Calu3 (cell line): ENCODE measurements around the gene UBE2S. TPM values are rescaled to one million over a fixed set of nuclear protein-coding genes. Genes with fewer than 3 reads are reported as not detected.

Experiments used
- BruUV-seq: library from RNA; stranded (reverse); fragments of 400-500 nt; replicated peaks from 2 replicates; lab custom pipeline; 2021; lab: Mats Ljungman, UMichigan
- CTCF ChIA-PET: fragments of 300-600 bp; sonication (Branson Sonifier 250); formaldehyde crosslinking; loops from one replicate; lab custom pipeline; 2022; ENCODE audit warnings: antibody characterized with exemption; lab: Charles Lee
- DNase-seq: peaks from one replicate; pipeline ENCODE4 v3.0.0; 2022
- H3K27ac Mint-ChIP-seq: one replicate; pipeline ENCODE4 v1.8.0; 2022; ENCODE audit warnings: mixed read lengths; ENCODE audit not compliant: unreplicated experiment
- H3K27me3 Mint-ChIP-seq: one replicate; pipeline ENCODE4 v1.8.0; 2022; ENCODE audit warnings: mixed read lengths; ENCODE audit not compliant: unreplicated experiment
- H3K36me3 Mint-ChIP-seq: one replicate; pipeline ENCODE4 v1.8.0; 2022; ENCODE audit warnings: mild to moderate bottlenecking, moderate library complexity, mixed read lengths; ENCODE audit not compliant: insufficient read depth, unreplicated experiment
- H3K4me1 Mint-ChIP-seq: one replicate; pipeline ENCODE4 v1.8.0; 2022; ENCODE audit warnings: mild to moderate bottlenecking, low read depth, mixed read lengths; ENCODE audit not compliant: unreplicated experiment
- H3K4me3 Mint-ChIP-seq: one replicate; pipeline ENCODE4 v1.8.0; 2022; ENCODE audit warnings: mild to moderate bottlenecking, low read depth, moderate library complexity, mixed read lengths; ENCODE audit not compliant: unreplicated experiment
- H3K9me3 Mint-ChIP-seq: one replicate; pipeline ENCODE4 v1.8.0; 2022; ENCODE audit warnings: low read depth, mixed read lengths; ENCODE audit not compliant: unreplicated experiment
- intact Hi-C: fragments of 100-400 bp; cut with micrococcal nuclease; formaldehyde crosslinking; loops from one replicate; pipeline ENCODE4 v1.10.0; 2022; ENCODE audit not compliant: unreplicated experiment
- total RNA-seq: library from RNA; stranded (reverse); gene quantifications from 2 replicates; pipeline ENCODE4 v1.2.3, GENCODE V29; 2022
- TF ChIP-seq, protein P1 (sequence below): fragments of 200-600 bp; IDR thresholded peaks from one replicate; pipeline ENCODE4 v1.8.0; 2022; ENCODE audit warnings: antibody characterized with exemption; ENCODE audit not compliant: unreplicated experiment

UBE2S gene
- total RNA-seq, 1 experiment from 2014 or later: 287 TPM

DNA sequence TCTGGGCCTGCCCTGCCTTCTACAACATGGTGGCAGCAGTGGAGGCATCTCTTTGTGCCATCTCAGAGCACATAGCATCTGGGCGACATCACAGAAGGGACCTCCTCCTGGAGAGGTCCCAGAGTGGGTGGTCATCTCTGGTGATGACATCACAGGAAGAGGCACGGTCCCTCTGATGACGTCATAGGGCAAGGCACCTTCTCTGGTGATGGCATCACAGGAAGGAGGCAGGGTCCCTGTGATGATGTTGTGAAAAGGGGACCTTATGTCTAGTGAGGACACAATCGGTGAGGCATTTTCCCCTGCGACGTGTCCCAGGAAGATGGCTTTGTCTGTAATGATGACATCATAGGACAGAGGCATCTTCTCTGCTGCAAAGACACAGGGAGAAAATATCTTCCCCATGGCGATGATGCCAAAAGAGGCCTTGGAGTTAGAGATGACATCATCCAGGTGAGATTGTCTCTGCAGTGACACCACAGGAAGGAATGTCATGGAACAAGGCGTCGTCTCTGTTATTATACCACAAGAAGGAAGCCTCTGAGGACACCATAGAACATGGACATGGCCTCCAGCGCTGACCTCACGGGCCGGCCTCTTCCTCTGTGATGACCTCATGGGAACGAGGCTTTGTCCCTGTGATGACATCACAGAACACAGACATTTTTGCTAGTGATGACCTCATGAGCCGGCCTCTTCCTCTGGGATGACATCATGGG lies 24.8 kb upstream of the UBE2S start:
- Mint-ChIP-seq H3K36me3 (no peaks in the 10 kb centered on the region), H3K4me1 (no peaks in the 10 kb centered on the region), H3K27ac (no peak overlapping the region), H3K27me3 (peaks cover 35% of the 10 kb centered on the region), H3K9me3 (no peaks in the 10 kb centered on the region), H3K4me3 (no peak overlapping the region)
- CTCF ChIA-PET: no interaction called here
- TF ChIP-seq, protein P1, sequence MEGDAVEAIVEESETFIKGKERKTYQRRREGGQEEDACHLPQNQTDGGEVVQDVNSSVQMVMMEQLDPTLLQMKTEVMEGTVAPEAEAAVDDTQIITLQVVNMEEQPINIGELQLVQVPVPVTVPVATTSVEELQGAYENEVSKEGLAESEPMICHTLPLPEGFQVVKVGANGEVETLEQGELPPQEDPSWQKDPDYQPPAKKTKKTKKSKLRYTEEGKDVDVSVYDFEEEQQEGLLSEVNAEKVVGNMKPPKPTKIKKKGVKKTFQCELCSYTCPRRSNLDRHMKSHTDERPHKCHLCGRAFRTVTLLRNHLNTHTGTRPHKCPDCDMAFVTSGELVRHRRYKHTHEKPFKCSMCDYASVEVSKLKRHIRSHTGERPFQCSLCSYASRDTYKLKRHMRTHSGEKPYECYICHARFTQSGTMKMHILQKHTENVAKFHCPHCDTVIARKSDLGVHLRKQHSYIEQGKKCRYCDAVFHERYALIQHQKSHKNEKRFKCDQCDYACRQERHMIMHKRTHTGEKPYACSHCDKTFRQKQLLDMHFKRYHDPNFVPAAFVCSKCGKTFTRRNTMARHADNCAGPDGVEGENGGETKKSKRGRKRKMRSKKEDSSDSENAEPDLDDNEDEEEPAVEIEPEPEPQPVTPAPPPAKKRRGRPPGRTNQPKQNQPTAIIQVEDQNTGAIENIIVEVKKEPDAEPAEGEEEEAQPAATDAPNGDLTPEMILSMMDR: no peak
- intact Hi-C loops: no loop called here
- no peak for DNase-seq
- no TSS peak for BruUV-seq

DNA sequence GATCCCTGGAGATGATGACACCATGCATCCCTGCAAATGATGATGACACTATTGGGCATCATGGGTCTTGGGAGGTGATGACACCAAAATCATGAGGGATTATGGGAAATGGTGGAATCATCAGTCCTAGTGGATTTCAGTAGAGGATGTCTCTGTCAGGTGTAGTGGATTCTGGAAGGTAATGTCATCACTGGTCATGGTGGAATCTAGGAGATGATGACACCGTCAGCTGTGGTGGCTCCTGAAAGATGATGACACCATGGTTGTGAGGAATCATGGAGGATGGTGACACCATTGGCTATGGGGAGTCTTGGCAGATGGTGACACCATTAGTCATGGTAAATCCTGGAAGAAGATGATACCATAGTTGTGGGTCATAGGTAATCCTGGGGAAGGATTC lies 23.6 kb upstream of the UBE2S start:
- CTCF ChIA-PET: interaction anchor here (0.5 kb wide), 1 partner anchor 75 kb away, joined by 3 read pairs; no protein-coding TSS in a partner anchor
- BruUV-seq: no TSS peak
- no peaks in the 10 kb centered on the region for H3K9me3 Mint-ChIP-seq

GRCh38 chr19:55426042-55426441 lies 18.5 kb upstream of the UBE2S start:
- no peaks in the 10 kb centered on the region for H3K9me3 Mint-ChIP-seq
- no TSS peak for BruUV-seq
- intact Hi-C loops: no loop called here

More for the DNA sequence above, 23.6 kb upstream of the UBE2S start:
- Mint-ChIP-seq H3K4me3 (no peak overlapping the region), H3K27me3 (peaks cover 42% of the 10 kb centered on the region), H3K36me3 (no peaks in the 10 kb centered on the region), H3K27ac (no peak overlapping the region), H3K4me1 (no peaks in the 10 kb centered on the region)
- TF ChIP-seq, protein P1: no peak
- DNase-seq: no peak
- intact Hi-C loops: no loop called here

GRCh38 chr19:55424518-55424917 lies 16.9 kb upstream of the UBE2S start:
- CTCF ChIA-PET: no interaction called here
- intact Hi-C loops: no loop called here

More at GRCh38 chr19:55426042-55426441, 18.5 kb upstream of the UBE2S start:
- no peak overlapping the region for H3K4me3 Mint-ChIP-seq
- H3K27me3 Mint-ChIP-seq: peaks cover 75% of the 10 kb centered on the region
- no peak overlapping the region for H3K27ac Mint-ChIP-seq
- no peaks in the 10 kb centered on the region for H3K4me1 Mint-ChIP-seq
- TF ChIP-seq, protein P1: no peak
- CTCF ChIA-PET: no interaction called here
- H3K36me3 Mint-ChIP-seq: no peaks in the 10 kb centered on the region
- no peak for DNase-seq

More at GRCh38 chr19:55424518-55424917, 16.9 kb upstream of the UBE2S start:
- no peak for DNase-seq
- no peak overlapping the region for H3K4me3 Mint-ChIP-seq
- H3K27ac Mint-ChIP-seq: no peak overlapping the region
- no TSS peak for BruUV-seq
- peaks cover 4% of the 10 kb centered on the region for H3K36me3 Mint-ChIP-seq
- peaks cover 76% of the 10 kb centered on the region for H3K27me3 Mint-ChIP-seq
- H3K9me3 Mint-ChIP-seq: no peaks in the 10 kb centered on the region
- no peaks in the 10 kb centered on the region for H3K4me1 Mint-ChIP-seq
- TF ChIP-seq, protein P1: no peak
